Calu3 (cell line): ENCODE results near the gene NFIL3. TPM values are rescaled to one million over a fixed set of nuclear protein-coding genes. Genes with fewer than 3 reads are reported as not detected.

ENCODE experiments used
- BruUV-seq: library from RNA; stranded (reverse); fragments of 400-500 nt; replicated peaks from 2 replicates; lab custom pipeline; 2021; lab: Mats Ljungman, UMichigan
- CTCF ChIA-PET: fragments of 300-600 bp; sonication (Branson Sonifier 250); formaldehyde crosslinking; loops from one replicate; lab custom pipeline; 2022; ENCODE audit warnings: antibody characterized with exemption; lab: Charles Lee
- DNase-seq: peaks from one replicate; pipeline ENCODE4 v3.0.0; 2022
- H3K27ac Mint-ChIP-seq: one replicate; pipeline ENCODE4 v1.8.0; 2022; ENCODE audit warnings: mixed read lengths; ENCODE audit not compliant: unreplicated experiment
- H3K27me3 Mint-ChIP-seq: one replicate; pipeline ENCODE4 v1.8.0; 2022; ENCODE audit warnings: mixed read lengths; ENCODE audit not compliant: unreplicated experiment
- H3K36me3 Mint-ChIP-seq: one replicate; pipeline ENCODE4 v1.8.0; 2022; ENCODE audit warnings: mild to moderate bottlenecking, moderate library complexity, mixed read lengths; ENCODE audit not compliant: insufficient read depth, unreplicated experiment
- H3K4me1 Mint-ChIP-seq: one replicate; pipeline ENCODE4 v1.8.0; 2022; ENCODE audit warnings: mild to moderate bottlenecking, low read depth, mixed read lengths; ENCODE audit not compliant: unreplicated experiment
- H3K4me3 Mint-ChIP-seq: one replicate; pipeline ENCODE4 v1.8.0; 2022; ENCODE audit warnings: mild to moderate bottlenecking, low read depth, moderate library complexity, mixed read lengths; ENCODE audit not compliant: unreplicated experiment
- H3K9me3 Mint-ChIP-seq: one replicate; pipeline ENCODE4 v1.8.0; 2022; ENCODE audit warnings: low read depth, mixed read lengths; ENCODE audit not compliant: unreplicated experiment
- intact Hi-C: fragments of 100-400 bp; cut with micrococcal nuclease; formaldehyde crosslinking; loops from one replicate; pipeline ENCODE4 v1.10.0; 2022; ENCODE audit not compliant: unreplicated experiment
- total RNA-seq: library from RNA; stranded (reverse); gene quantifications from 2 replicates; pipeline ENCODE4 v1.2.3, GENCODE V29; 2022
- TF ChIP-seq, protein P1 (sequence below): fragments of 200-600 bp; IDR thresholded peaks from one replicate; pipeline ENCODE4 v1.8.0; 2022; ENCODE audit warnings: antibody characterized with exemption; ENCODE audit not compliant: unreplicated experiment

NFIL3 gene
- total RNA-seq, 1 experiment from 2014 or later: 13.3 TPM

DNA sequence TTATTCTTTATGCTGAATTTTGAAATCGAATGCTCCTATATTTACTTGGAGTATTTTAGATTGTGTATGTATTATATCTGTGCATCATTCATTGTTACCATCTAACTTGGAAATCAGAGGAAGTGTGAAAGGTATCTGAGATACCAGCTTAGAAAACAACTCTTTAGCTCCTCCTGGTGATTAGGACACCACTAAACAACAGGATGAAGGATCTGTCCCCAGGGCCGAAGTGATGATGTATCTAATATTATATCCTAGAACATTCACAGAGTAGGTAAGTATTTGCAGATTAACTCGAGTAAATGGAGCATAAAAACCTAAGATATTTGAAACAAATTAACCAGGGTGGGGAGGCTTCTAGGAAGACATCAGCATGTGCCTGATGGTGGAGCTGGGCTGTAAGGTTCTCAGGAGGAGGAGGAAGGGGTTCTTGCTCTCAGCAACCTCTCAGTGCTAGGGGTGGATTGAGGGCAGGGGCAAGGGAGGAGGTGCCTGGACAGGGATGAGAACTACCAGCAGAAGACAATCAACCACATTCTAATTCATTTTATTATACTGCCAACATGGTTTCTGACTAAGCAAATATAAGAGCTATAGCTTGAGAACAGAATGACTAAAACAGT lies 2.6 kb upstream of the NFIL3 start:
- BruUV-seq: no TSS peak
- Mint-ChIP-seq H3K4me3 (no peak overlapping the region), H3K4me1 (peaks cover 25% of the 10 kb centered on the region), H3K9me3 (no peaks in the 10 kb centered on the region), H3K36me3 (peaks cover 37% of the 10 kb centered on the region), H3K27ac (no peak overlapping the region), H3K27me3 (no peaks in the 10 kb centered on the region)
- DNase-seq: no peak
- CTCF ChIA-PET: interaction anchor here (0.8 to 1.9 kb wide), 6 partner anchors 337 to 512 kb away, joined by 3 to 18 read pairs (median 6); no protein-coding TSS in a partner anchor
- TF ChIP-seq, protein P1, sequence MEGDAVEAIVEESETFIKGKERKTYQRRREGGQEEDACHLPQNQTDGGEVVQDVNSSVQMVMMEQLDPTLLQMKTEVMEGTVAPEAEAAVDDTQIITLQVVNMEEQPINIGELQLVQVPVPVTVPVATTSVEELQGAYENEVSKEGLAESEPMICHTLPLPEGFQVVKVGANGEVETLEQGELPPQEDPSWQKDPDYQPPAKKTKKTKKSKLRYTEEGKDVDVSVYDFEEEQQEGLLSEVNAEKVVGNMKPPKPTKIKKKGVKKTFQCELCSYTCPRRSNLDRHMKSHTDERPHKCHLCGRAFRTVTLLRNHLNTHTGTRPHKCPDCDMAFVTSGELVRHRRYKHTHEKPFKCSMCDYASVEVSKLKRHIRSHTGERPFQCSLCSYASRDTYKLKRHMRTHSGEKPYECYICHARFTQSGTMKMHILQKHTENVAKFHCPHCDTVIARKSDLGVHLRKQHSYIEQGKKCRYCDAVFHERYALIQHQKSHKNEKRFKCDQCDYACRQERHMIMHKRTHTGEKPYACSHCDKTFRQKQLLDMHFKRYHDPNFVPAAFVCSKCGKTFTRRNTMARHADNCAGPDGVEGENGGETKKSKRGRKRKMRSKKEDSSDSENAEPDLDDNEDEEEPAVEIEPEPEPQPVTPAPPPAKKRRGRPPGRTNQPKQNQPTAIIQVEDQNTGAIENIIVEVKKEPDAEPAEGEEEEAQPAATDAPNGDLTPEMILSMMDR: no peak
- intact Hi-C loops: loop anchor here (1.0 to 10.0 kb wide), 4 partner anchors 71 to 511 kb away; no protein-coding TSS in a partner anchor

GRCh38 chr9:91425271-91425670 lies 1.6 kb upstream of the NFIL3 start:
- H3K4me1 Mint-ChIP-seq: peaks cover 29% of the 10 kb centered on the region
- BruUV-seq: no TSS peak
- no peak for DNase-seq
- H3K4me3 Mint-ChIP-seq: peak overlapping the region; percentile 87
- intact Hi-C loops: loop anchor here (2.0 to 10.0 kb wide), 2 partner anchors 70 to 336 kb away; no protein-coding TSS in a partner anchor
- H3K27me3 Mint-ChIP-seq: no peaks in the 10 kb centered on the region
- H3K27ac Mint-ChIP-seq: no peak overlapping the region
- TF ChIP-seq, protein P1: no peak
- H3K9me3 Mint-ChIP-seq: no peaks in the 10 kb centered on the region
- CTCF ChIA-PET: interaction anchor here (0.8 to 1.9 kb wide), 3 partner anchors 336 to 388 kb away, joined by 3 to 11 read pairs (median 4); no protein-coding TSS in a partner anchor
- peaks cover 46% of the 10 kb centered on the region for H3K36me3 Mint-ChIP-seq

- DNase-seq: peak; percentile 53
- Mint-ChIP-seq H3K4me3 (peak overlapping the region; percentile 87), H3K4me1 (peaks cover 34% of the 10 kb centered on the region), H3K27me3 (no peaks in the 10 kb centered on the region), H3K9me3 (no peaks in the 10 kb centered on the region), H3K36me3 (peaks cover 52% of the 10 kb centered on the region), H3K27ac (peak overlapping the region; percentile 94)
- TF ChIP-seq, protein P1: no peak
- intact Hi-C loops: loop anchor here (2.0 to 10.0 kb wide), 3 partner anchors 70 to 336 kb away; no protein-coding TSS in a partner anchor
- BruUV-seq: TSS peak; percentile 63
- CTCF ChIA-PET: interaction anchor here (0.7 to 1.8 kb wide), 3 partner anchors 139 to 353 kb away, joined by 3 to 4 read pairs (median 3); no protein-coding TSS in a partner anchor
Measured at GRCh38 chr9:91424403-91425176, 958 bp upstream of the NFIL3 start.
